Esophagus squamous epithelium (tissue), 4 donors: ENCODE data around the gene ITFG1.

Experiments
- POLR2A ChIP-seq, 4 donors: fragments of 450-650 bp; IDR thresholded peaks; one replicate each; pipeline ENCODE4 v1.6.1; 2017; ENCODE audit warnings: antibody characterized with exemption in 4 of 4, mild to moderate bottlenecking in 4 of 4, moderate library complexity in 3 of 4
- TF ChIP-seq, protein P1 (sequence below), 6 experiments: fragments of 450-650 bp in 4 of 6; fragments of 200-600 bp in 2 of 6; sonication (generic) in 2 of 6; IDR thresholded peaks; one replicate each; pipeline ENCODE4 v1.5.1; 2016 to 2019; ENCODE audit warnings: antibody characterized with exemption in 6 of 6, mild to moderate bottlenecking in 4 of 6, moderate library complexity in 4 of 6

DNA sequence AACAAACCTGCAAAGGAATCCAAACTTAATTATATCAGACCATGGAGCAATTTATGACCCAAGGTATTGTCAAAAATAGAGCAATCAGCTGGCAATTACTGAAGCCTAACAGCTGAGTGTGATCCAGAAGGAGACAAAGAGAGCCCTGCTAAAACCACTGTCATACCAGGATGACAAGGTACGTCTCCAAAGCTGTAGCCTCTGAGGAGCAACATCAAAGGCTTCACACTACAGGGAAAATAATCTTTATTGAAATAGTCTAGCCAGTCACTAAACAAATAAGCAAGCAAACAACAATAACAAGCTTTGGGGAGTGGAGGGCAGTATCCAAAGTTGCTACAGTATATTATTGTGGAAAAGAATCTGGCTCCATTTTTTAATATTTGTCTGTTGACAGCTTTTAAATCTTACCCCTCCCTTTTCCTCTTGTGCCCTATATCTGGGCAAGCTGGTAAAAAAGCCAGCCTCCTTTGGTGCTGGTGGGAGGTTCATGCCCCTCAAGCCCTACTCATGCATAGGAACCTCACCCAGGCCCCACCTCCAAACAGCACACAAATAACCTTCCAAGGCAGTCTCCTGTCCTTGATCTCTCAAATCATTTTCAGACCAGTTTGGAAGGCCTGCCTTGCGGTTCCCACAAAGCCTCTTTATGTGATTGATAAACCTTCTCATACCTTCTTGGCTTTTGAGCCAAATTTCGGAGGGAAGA is 73.7 kb downstream of the ITFG1 start:
- TF ChIP-seq, protein P1, sequence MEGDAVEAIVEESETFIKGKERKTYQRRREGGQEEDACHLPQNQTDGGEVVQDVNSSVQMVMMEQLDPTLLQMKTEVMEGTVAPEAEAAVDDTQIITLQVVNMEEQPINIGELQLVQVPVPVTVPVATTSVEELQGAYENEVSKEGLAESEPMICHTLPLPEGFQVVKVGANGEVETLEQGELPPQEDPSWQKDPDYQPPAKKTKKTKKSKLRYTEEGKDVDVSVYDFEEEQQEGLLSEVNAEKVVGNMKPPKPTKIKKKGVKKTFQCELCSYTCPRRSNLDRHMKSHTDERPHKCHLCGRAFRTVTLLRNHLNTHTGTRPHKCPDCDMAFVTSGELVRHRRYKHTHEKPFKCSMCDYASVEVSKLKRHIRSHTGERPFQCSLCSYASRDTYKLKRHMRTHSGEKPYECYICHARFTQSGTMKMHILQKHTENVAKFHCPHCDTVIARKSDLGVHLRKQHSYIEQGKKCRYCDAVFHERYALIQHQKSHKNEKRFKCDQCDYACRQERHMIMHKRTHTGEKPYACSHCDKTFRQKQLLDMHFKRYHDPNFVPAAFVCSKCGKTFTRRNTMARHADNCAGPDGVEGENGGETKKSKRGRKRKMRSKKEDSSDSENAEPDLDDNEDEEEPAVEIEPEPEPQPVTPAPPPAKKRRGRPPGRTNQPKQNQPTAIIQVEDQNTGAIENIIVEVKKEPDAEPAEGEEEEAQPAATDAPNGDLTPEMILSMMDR (IDR thresholded peaks at IDR 0.05), result no peak
- no peak for TF ChIP-seq POLR2A (IDR thresholded peaks at IDR 0.05)
